GM19438 (cell line): ENCODE data around the gene C1QTNF3.
"Not testable (repeated sequence)": the region's sequence is repeated elsewhere in the genome, so short reads cannot be mapped to it uniquely, and the experiment has no call there.

ENCODE experiments used
- ATAC-seq: cut with Tn5 transposase; IDR thresholded peaks from one replicate; pipeline ENCODE4 v1.9.1; 2021; ENCODE audit warnings: low read depth; ENCODE audit not compliant: unreplicated experiment

The C1QTNF3 gene

GRCh38 chr5:34026089-34026761 is 16.8 kb downstream of the C1QTNF3 start:
- ATAC-seq, result no peak

GRCh38 chr5:34022121-34022705 is 20.8 kb downstream of the C1QTNF3 start:
- peak; percentile 95 for ATAC-seq

- no peak for ATAC-seq
Observed at GRCh38 chr5:34021334-34021733, 21.7 kb downstream of the C1QTNF3 start.

- ATAC-seq, result no peak
Observed at GRCh38 chr5:34020726-34021125, 22.3 kb downstream of the C1QTNF3 start.

GRCh38 chr5:34017254-34017653 is 25.8 kb downstream of the C1QTNF3 start:
- ATAC-seq, result no peak

- no peak for ATAC-seq
Observed at GRCh38 chr5:34016750-34017149, 26.3 kb downstream of the C1QTNF3 start.

- ATAC-seq, result no peak
Observed at GRCh38 chr5:34016222-34016621, 26.8 kb downstream of the C1QTNF3 start.

GRCh38 chr5:34015120-34015822 is 27.7 kb downstream of the C1QTNF3 start:
- no peak for ATAC-seq

- ATAC-seq, result no peak
Observed at GRCh38 chr5:34014626-34015025, 28.4 kb downstream of the C1QTNF3 start.

- ATAC-seq, result no peak
Observed at GRCh38 chr5:34013547-34013946, 29.5 kb downstream of the C1QTNF3 start.

- ATAC-seq, result no peak
Observed at GRCh38 chr5:34012791-34013190, 30.2 kb downstream of the C1QTNF3 start.

GRCh38 chr5:34011536-34011935 is 31.5 kb downstream of the C1QTNF3 start:
- ATAC-seq, result no peak

- ATAC-seq, result not testable (repeated sequence)
Observed at GRCh38 chr5:34010146-34010545, 32.9 kb downstream of the C1QTNF3 start.

- no peak for ATAC-seq
Observed at GRCh38 chr5:34009610-34010009, 33.4 kb downstream of the C1QTNF3 start.

GRCh38 chr5:34008802-34009201 is 34.2 kb downstream of the C1QTNF3 start:
- no peak for ATAC-seq

GRCh38 chr5:34007621-34008600 is 35.1 kb downstream of the C1QTNF3 start, which contains the start of gene AMACR:
Gene AMACR (minus strand): TSS chr5:34008050. CDS start chr5:34008019, 31 bp downstream.
- ATAC-seq, result peak; percentile 94

GRCh38 chr5:34007201-34007620 is 35.8 kb downstream of the C1QTNF3 start:
- ATAC-seq, result no peak

- ATAC-seq, result no peak
Observed at GRCh38 chr5:34005681-34006080, 37.3 kb downstream of the C1QTNF3 start.

GRCh38 chr5:34005211-34005610 is 37.8 kb downstream of the C1QTNF3 start:
- ATAC-seq, result no peak

- ATAC-seq, result no peak
Observed at GRCh38 chr5:34003941-34004340, 39.1 kb downstream of the C1QTNF3 start.
